ENCODE data around the gene CYFIP1.

DNA sequence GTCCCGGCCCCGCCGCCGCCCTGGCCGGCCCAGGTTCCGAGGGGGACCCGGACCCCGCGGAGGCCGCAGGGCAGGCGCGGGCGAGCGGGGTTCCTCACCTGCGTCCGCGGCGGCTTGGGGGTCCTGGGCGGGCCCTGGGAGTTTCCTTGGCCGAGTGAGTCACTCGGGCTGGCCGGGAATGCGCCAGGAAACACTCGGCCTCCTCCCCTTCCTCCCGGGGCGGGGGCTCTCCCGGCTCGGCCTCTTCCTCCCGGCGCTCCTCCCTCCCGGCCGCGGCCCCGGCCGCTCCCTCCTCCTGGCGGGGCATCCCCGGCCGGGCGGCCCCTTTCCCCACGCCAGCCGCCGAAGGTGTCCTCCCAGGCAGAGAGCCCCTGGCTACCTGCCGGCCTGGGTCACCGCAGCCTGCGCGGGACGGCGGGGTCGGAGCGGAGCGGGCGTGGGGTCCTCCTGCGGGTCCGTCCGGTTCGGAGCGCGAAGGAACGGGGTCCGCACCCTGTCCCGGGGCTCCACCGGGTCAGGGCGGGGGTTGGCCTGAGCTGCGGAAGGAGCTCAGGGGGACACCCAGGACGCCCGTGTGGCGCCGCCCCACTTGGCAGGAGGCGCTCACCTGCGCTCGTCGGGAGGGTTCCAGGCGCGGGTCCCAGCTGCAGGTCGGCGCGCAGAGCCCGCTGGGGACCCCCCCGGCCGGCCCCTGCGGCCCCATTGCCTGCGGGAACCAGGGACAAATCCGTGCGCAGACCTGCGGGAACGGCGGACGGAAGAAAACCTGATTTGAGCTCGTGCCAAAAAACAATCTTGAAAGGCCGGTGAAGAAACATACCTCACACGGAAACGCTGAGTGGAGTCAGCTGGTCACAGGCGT, at the start of gene CYFIP1:
- TF ChIP-seq CTCF (IDR thresholded peaks at IDR 0.05), result no peak
- TF ChIP-seq POLR2A (IDR thresholded peaks at IDR 0.05), result peak in 1 of 2 donors; percentile 69

Data from heart left ventricle (tissue), 13 donors.